Gastrocnemius medialis (tissue), 4 donors: ENCODE data around the gene DLG4.

Source experiments
- POLR2A ChIP-seq, 2 donors: fragments of 450-650 bp; IDR thresholded peaks; one replicate each; pipeline ENCODE4 v1.6.1; 2017; ENCODE audit warnings: antibody characterized with exemption in 2 of 2, mild to moderate bottlenecking in 2 of 2, moderate library complexity in 2 of 2
- TF ChIP-seq, protein P1 (sequence below), 5 experiments: fragments of 450-650 bp in 3 of 5; fragments of 200-600 bp in 2 of 5; sonication (generic) in 2 of 5; IDR thresholded peaks in 4 of 5; conservative IDR thresholded peaks in 1 of 5; 1 replicate in 4 of 5; 2 replicates in 1 of 5; pipeline ENCODE4 v1.5.1; 2016 to 2019; ENCODE audit warnings: antibody characterized with exemption in 5 of 5, mild to moderate bottlenecking in 3 of 5, moderate library complexity in 3 of 5

DNA sequence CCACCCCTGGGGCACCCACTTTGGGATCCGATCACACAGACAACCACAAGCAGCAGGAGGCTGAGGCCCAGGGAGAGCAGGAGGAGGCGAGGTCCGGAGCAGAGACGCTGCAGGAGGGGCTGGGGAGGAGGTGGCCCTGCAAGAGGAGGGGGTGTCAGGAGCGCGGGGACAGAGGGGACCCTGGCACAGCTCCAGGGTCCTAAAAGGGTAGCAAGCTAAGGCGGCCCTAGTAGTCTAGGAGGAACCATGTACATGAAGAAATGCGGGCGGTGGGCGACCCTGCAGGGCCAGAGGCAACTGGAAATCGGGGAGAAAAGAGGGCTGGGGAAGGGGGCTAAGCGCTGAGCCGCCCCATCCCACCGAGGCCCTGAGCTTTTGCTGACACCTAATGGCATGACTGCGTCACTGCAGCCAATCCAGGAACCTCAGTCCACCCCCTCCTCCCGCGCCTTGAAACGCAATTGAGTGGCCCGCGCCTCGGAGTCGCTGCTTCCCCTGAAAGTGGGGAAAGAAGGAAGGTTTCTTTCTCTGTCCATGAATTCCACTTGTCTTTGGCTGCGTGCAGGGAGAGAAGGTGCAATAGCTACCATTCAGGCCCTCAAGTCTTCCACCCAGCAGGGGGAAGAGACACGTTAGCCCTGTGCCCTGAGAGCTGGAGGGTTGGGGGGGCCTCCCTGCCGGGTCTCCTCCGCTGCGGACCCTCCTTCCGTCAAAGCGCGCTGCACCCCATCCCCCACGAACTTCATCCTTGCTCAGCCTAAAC is 42.3 kb downstream of the DLG4 start:
- TF ChIP-seq, protein P1, sequence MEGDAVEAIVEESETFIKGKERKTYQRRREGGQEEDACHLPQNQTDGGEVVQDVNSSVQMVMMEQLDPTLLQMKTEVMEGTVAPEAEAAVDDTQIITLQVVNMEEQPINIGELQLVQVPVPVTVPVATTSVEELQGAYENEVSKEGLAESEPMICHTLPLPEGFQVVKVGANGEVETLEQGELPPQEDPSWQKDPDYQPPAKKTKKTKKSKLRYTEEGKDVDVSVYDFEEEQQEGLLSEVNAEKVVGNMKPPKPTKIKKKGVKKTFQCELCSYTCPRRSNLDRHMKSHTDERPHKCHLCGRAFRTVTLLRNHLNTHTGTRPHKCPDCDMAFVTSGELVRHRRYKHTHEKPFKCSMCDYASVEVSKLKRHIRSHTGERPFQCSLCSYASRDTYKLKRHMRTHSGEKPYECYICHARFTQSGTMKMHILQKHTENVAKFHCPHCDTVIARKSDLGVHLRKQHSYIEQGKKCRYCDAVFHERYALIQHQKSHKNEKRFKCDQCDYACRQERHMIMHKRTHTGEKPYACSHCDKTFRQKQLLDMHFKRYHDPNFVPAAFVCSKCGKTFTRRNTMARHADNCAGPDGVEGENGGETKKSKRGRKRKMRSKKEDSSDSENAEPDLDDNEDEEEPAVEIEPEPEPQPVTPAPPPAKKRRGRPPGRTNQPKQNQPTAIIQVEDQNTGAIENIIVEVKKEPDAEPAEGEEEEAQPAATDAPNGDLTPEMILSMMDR (IDR thresholded peaks at IDR 0.05 in 4 of 5, conservative IDR thresholded peaks at IDR 0.05 in 1 of 5) = peak; percentile 32 to 86 (median 69)
- TF ChIP-seq POLR2A (IDR thresholded peaks at IDR 0.05) = no peak
